Stimulated activated CD8-positive, alpha-beta memory T cell treated with anti-CD3 and anti-CD28 coated beads, Interleukin-7, amount 100 ng/mL, for 4 hours (primary cell): ENCODE measurements around the gene CASP9.
"Not testable (repeated sequence)": the region's sequence is repeated elsewhere in the genome, so short reads cannot be mapped to it uniquely, and the experiment has no call there.

Experiments
- DNase-seq, 2 donors: peaks; one replicate each; pipeline ENCODE4 v3.0.0-alpha.2; 2020; ENCODE audit warnings: low read depth in 2 of 2

The CASP9 gene

DNA sequence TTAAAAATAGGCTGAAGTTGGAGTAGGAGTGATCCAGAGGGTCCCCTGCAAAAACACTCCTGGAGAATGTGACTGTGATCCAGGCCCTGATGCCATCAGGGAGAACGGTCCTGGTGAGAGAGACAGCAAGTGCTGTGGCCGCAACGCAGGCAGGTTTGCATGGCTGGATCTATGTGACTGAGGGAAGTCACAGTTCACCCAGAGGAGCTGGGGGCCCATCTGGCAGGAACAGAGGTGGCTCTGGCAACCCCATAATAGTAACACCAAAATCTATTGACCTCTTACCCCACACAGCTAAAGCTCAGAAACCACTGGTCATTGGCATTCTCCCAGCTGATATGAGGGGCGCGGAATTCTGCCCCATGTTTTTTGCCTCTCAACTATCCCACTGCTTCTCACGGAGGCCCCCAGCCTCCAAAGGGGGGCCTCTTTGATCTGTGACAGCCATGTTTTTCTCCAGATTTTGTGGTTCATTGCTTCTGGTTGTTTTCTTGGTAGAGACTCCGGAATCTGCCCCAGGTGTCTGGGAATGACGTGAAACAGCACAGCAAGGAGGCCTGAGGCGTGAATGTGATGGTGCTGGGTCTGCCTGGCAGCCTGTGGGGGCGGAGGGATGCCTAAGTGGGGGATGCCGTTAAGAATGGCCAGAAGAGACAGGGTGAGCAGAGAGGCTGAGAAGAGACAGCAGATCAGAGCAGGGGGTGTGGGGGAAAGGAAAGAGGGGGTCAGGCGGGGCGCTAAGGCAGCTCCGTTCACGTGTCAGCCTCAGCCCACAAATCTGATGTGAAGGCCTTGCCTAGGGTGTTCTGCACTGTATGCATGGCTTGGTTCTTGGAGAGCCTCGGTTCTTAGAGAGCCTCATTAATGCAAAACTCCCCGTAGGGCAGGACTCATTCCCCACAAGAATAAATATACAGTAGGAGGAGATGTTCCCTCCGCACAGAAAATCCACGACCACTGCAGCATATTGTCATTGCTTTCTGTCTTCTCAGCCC lies 23.5 kb downstream of the CASP9 start:
- DNase-seq = no peak

DNA sequence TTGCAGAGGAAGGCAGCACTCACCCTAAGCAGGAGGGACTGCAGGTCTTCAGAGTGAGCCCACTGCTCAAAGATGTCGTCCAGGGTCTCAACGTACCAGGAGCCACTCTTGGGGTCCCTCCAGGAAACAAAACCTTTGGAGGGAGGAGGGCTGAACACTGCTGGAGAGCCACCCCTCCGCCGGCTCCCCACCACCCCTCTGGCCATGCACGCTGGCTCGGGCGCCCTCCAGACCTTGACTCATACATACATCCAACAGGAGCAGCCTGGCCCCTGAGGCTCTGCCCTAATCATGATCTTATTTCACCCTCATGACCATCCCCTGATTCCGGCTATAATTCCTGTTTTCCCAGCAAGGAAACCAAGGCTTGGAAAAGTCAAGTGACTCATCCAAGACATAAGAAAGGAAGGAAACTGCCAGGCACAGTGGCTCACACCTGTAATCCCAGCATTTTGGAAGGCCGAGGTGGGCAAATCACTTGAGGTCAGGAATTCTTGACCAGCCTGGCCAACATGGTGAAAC lies 30.1 kb downstream of the CASP9 start:
- DNase-seq = no peak

DNA sequence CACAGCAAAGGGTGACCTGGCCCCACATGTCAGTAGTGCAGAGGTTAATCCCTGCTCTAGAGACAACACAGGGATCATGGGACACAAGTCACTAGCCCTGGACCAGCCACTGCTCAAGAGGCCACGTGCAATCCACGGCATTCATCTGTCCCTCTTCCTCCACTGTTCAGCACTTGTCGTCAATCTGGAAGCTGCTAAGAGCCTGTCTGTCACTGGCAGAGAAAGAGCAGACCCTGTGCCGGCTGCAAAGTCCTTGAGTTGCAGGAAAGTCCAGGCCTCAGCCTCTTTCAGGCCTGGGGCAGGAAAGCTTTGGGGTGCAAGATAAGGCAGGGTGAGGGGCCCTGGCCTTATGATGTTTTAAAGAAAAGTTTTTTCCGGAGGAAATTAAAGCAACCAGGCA lies 31.4 kb downstream of the CASP9 start:
- DNase-seq = no peak

DNA sequence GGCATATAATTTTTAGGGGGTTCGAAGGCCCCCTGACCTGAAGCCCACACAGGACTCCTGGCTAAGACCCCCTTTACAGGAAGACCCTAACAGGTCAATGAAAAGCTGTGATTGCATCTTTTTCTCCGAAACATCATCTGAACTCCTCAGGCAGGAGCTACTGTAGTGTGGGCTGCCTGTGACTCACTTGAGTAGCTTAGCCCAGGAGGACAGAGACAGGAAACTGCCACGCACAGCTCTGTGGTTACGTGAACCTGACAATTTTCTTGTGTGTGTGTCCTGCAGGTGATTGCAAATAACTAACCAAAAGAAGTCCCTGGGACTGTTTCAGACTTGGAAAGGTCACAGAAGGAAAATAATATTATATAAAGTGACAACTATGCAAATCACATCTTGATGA lies 33.0 kb downstream of the CASP9 start:
- not testable (repeated sequence) for DNase-seq

DNA sequence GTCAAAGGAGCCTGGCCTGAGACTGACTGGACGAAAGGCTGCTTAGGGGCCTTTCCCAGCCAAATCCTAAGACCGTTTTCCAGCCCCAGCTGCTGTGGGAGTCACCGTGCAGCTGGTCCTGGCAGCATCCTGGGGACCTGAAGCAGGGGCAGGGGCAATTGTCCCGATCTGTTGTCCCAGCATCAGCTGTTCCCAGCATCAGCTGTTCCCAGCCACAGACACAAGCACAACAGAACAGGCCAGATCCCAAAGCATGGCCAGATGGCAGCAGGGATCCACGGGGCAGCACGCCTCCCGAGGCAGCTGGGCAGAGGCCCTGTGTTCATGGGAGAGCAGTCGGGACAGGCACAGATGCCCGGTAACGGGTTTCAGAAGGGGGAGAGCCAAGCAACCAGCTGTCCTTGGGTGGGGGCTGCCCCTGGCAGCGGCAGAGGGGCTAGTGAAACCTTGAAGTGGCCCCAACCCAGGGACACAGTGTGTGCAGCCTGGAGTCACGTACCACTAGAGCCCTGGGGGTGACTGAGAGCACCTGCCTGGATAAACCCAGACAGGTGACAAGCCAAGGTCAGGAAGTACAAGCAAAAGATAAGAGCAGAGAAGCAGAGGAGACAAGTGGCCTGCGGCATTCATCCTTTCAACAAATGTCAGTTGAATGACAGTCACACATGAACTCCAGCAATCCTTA lies 34.8 kb downstream of the CASP9 start:
- DNase-seq = no peak

DNA sequence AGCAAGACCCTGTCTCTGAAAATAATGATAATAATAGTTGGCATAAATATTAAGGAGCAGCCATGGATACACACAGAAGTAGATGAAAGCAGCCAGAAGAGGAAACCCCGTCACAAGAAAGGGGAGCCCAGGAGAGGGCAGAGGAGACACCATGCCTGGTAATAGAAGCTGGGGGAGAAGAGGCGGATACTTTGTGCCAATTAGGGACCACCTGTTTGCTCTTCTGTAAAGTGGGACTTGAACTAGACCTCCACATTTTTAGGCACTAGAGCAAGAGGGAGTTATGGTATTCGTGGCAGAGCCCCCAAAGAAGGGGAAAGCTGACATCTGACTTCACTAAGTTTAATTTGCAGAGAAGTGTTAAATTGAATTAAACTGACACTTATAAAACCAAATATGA lies 35.6 kb downstream of the CASP9 start:
- DNase-seq = no peak

DNA sequence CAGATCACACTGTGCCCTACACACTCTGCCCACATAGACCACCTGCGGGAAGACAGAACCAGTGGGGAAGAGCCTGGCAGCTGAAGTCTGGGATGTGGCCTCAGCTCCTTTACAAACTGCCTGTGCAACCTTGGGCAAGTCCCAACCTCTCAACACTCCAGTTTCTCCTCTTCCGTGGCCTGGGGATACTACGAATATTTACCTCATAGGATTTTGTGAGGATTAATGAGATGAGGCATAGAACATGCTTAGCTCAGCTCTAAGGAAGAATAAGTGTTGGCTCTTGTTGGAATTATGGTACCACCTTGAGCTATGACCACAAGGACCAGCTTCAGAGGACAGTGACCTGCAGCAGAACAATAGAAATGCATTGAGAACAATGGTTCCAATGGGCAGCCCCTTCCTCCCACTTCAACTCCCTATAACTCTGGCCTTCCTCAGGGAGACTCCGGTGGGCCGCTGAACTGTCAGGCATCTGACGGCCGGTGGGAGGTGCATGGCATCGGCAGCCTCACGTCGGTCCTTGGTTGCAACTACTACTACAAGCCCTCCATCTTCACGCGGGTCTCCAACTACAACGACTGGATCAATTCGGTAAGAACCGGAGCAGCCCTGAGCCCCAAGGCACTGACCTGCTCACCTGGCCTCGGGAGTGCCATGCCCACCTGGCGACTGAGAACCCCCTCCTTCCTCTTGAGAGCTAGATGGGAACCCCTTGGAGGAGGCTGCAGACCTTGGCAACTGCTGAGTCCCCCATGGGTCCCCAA lies 37.0 kb downstream of the CASP9 start:
- DNase-seq = not testable (repeated sequence)

DNA sequence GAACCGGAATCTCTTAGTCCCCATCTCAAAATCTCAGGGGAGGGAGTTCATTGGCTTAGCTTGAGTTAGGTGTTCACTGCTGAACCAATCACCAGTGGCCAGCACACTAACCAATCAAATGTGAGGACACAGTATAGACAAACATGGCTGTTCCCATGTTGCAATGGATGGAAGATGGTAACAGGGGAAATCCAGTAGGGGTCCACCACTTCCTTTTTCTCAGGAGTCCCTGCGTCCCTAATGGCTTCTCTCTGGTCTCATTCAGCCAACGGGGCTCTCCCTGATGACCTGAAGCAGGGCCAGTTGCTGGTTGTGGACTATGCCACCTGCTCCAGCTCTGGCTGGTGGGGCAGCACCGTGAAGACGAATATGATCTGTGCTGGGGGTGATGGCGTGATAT lies 38.4 kb downstream of the CASP9 start:
- no peak for DNase-seq

DNA sequence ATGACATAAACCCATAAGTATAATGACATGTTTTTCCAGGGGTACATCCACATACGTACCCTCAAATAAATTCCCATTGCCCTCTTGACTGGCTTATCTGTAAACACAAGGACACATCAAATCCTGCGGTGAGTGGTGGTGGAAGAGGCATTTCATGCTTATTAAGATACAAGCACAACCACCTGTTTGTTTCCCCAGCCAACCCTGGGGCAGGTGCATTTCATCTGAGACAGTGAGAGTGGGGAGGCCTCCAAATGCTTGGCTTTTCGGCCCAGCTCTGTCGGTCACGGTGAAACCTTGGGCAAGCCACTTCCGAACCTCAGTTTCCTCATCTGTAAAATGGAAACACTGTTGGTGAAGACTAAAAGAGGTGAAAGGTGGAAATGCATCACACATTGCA lies 39.6 kb downstream of the CASP9 start:
- DNase-seq = not testable (repeated sequence)

DNA sequence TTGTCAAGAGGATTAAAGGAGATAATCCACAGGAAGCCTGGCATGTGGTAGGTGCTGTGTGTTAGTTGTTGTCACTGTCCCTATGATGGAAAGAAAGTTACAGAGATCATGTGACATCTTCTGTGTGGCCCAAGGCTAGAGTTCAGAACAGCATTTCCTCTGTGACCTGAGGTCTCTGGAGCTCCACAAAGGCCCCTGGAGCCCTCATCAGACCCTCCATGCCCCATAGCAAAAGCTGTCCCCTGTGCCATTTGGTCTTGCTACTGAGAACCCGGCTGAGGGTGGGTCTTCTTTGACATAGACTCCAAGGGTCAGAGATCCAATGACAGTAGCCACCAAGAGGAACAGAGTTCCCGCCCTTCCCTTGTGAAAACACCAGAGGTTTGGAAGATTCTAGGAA lies 40.0 kb downstream of the CASP9 start:
- DNase-seq = no peak

DNA sequence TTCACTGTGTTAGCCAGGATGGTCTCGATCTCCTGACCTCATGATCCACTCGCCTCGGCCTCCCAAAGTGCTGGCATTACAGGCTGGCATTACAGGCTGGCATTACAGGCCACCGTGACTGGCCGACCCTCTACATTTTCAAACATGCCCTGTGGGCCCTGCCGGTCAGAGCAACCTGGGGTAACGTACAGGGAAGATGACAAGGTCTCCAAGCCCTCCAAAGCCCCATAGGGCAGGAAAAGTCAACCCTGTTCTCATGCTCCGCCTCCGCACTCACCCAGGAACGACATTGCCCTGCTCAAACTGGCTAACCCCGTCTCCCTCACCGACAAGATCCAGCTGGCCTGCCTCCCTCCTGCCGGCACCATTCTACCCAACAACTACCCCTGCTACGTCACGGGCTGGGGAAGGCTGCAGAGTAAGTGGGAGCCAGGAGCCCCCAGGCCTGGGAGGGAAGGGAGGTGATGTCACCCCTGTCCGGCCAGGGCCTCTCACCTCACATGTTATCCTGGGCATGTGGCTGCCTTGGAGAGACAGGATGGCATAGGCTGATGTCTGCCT lies 41.0 kb downstream of the CASP9 start:
- DNase-seq = not testable (repeated sequence)

DNA sequence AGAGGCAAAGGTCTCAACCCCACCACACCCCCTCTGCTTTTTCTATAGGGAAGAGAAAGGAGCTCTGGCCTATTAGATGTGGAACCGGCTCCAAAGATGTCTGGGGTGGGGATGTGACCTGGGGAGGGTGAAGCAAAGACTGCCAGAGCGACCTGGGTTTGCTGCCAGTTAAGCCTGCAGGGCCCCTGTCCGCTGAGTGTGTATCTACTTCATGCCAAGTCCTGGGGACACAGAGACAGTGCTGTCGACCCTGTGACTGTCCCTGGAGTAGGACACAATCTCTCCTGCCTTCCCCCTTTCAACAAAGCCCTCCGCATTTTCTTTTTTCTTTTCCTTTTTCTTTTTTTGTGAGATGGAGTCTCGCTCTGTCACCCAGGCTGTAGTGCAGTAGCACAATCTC lies 41.6 kb downstream of the CASP9 start:
- DNase-seq = not testable (repeated sequence)

DNA sequence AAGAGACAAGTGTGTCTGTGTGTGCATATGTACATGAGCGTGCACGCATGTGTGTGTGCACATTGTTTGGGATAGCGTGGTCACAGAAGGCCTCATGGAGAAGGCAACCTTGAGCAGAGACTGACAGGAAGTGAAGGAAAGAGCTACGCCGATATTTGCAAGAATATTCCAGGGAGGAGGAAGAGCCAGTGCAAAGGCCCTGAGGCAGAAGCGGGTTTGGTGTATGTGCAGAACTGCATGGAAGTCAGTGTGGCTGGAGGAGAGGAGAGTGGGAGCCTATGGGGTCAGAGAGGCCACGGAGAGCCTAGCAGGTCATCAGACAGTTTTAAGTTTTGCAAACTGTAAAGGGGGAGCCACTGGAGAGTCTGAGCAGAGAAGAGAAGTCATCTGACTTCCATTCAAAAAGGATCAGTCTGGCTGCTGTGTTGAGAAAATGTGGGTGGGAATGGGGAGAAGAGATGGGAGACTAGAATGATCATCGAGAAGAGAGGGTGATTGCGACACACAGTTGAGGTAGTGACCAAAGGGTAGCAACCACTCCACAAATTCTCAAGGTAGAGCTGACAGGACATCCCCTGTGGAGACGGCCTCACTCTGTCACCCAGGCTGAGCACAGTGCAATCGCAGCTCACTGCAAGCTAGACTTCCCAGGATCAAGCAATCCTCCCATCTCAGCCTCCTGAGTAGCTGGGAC lies 44.2 kb downstream of the CASP9 start:
- no peak for DNase-seq

DNA sequence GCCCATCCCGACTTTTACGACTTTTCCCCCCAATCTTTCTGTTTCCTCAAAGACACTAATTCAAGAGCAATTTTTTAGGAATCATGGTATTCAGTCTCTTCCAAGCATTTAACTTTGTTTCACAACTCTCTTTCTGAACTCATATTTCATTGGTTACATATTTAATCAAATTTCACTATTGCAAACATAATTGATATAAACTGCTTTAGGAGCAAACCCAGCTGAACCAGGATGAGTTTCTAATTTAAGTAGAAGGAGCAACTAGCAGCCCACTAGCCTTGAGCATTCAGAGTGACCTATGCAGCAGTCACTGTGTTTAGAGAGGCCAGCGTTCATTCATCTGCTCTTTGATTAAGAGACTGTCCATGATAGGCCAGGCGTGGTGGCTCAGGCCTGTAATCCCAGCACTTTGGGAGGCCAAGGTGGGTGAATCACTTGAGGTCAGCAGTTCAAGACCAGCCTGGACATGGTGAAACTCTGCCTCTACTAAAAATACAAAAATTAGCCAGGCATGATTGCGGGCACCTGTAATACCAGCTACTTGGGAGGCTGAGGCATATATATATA lies 46.3 kb downstream of the CASP9 start:
- DNase-seq = no peak

DNA sequence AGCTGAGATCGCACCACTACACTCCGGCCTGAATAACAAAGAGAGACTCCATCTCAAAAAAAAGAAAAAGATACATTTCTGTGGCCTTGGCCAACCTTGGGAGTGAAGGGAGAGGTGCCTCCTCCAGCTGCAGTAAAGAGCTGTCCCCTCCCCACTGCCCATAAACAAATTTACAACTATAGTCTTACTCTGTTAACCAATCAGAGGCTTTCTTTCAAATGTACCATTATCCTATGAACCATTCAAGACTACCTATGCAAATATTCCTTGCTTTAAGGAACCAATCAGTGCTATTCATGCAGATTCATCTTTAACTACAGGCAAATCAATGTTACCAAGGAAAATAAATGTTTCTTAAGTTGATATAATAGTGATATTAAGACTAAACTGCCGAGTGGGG lies 47.1 kb downstream of the CASP9 start:
- no peak for DNase-seq

DNA sequence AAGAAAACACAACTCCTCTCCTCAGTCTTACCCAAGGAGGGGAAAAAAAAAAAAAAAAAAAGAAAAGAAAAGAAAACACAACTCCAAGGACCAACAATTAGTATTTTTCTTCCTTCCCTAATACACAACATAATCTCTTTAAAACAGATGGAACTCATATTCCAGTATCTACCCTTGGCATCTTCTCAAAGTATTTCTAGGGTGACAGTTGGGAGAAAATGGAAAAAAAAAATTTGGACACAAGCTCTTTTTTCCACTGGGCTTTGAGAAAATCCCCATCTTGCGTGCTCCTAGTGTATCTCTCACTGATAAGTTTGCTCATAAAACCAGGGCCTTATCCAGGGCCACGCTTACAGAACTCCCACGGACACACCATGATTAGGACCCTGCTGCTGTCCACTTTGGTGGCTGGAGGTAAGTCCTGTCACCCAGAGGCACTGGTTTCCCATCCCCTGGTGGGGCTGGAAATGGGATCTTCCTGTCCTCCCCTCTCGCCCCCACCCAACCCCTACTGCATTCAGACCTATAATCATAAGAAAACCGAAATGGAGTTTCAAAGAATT lies 48.2 kb downstream of the CASP9 start, which contains the start of gene CELA2B:
CELA2B (plus strand) TSS at position 353 of the 563 bp plus-strand sequence; CDS start at position 375, 22 bp downstream.
- no peak for DNase-seq

DNA sequence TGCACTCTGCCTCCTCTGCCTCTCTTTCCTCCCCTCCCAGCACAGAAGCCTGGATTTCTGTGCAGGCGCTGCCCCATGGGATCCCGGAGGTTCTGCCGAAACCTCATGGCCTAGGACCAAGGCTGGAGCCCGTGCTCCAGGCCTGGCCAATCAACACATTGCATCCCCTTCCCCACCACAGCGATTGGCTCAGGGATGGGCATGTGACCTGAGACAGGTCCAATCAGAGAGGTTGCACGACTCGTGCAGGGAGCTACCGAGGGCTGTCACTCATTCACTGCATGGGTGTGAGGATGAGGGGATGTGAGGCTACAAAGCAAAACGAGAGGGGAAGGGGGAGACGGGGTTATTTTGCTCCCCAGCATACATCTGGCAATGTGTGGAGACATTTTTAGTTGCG lies 51.4 kb downstream of the CASP9 start:
- no peak for DNase-seq

DNA sequence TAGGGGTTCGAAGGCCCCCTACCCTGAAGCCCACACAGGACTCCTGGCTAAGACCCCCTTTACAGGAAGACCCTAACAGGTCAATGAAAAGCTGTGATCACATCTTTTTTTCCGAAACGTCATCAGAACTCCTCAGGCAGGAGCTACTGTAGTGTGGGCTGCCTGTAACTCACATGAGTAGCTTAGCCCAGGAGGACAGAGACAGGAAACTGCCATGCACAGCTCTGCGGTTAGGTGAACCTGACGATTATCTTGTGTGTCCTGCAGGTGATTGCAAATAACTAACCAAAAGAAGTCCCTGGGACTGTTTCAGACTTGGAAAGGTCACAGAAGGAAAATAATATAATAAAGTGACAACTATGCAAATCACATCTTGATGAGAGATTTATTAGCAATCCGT lies 52.3 kb downstream of the CASP9 start:
- DNase-seq = not testable (repeated sequence)

DNA sequence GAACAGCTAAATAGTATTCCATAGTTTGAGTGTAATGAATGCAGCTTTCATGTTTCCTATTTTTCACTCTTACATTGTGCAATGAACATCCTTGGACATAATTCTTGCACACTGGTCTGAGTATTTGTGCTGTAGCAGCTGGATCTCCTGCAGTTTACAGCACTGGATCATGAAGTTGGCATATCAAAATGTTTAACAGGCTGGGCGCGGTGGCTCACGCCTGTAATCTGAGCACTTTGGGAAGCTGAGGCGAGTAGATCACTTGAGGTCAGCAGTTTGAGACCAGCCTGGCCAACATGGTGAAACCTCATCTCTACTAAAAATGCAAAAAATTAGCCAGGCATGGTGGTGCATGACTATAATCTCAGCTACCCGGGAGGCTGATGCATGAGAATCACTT lies 52.9 kb downstream of the CASP9 start:
- not testable (repeated sequence) for DNase-seq

DNA sequence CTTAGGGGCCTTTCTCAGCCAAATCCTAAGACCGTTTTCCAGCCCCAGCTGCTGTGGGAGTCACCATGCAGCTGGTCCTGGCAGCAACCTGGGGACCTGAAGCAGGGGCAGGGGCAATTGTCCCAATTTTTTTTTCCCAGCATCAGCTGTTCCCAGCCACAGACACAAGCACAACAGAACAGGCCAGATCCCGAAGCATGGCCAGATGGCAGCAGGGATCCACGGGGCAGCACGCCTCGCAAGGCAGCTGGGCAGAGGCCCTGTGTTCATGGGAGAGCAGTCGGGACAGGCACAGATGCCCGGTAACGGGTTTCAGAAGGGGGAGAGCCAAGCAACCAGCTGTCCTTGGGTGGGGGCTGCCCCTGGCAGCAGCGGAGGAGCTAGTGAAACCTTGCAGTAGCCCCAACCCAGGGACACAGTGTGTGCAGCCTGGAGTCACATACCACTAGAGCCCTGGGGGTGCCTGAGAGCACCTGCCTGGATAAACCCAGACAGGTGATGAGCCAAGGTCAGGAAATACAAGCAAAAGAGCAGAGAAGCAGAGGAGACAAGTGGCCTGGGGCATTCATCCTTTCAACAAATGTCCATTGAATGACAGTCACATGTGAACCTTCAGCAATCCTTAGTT lies 54.1 kb downstream of the CASP9 start:
- DNase-seq = not testable (repeated sequence)
